ENCODE data around the gene TRAF1.

GRCh38 chr9:120911295-120911837 lies 15.2 kb downstream of the TRAF1 start:
- TF ChIP-seq CTCF (IDR thresholded peaks at IDR 0.05) (no peak), POLR2A (IDR thresholded peaks at IDR 0.05) (no peak)

Measured in esophagus squamous epithelium (tissue), 4 donors.